Left hindlimb (tissue), 1 donor: ENCODE measurements around the gene LRRC75B.
"Not testable (repeated sequence)": the region's sequence is repeated elsewhere in the genome, so short reads cannot be mapped to it uniquely, and the experiment has no call there.

Experiments
- DNase-seq: peaks from one replicate; pipeline ENCODE4 v3.0.0-alpha.2; 2018

LRRC75B gene, protein sequence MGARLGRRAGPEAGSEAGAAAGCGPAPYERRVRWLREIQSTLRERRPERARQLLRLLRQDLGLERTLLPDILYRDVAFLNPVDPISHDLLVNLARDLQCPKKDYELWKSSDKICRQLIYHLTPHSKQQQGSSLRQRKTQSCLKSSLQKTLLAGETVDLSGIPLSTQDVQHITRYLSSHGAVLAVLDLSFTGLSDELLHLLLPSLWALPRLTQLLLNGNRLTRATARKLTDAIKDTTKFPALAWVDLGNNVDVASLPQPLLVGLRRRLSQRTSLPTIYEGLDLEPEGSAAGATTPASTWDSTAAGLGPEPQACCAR

DNA sequence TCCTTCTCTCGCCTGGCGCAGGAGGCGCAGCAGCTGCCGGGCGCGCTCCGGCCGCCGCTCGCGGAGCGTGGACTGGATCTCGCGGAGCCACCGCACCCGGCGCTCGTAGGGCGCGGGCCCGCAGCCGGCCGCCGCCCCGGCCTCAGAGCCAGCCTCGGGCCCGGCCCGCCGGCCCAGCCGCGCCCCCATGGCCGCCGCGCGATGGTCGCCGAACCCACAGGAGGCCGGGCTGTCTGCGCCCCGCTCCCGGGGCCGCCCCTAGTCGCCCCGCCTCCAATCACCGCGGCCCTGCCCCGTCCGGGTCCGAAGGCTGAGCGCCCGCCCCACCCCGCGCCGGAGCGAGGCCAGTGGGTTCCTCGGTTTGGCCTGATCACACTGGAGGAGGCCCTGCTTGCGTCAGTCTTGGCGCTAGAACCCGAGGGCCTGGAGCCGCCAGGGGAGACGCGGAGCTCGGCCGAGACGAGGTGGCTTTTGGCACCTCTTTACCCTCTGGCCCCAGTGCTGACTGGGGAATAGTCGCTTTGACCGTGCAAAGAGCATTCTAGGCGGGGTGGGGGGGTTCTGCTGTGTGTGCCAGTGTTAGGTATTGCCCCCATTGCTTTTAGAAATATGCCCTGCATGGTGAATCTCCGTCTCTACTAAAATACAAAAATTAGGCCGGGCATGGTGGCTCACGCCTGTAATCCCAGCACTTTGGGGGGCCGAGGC is at the start of gene LRRC75B:
Gene LRRC75B (minus strand): TSS at position 223 of the 708 bp plus-strand sequence. CDS start 34 bp downstream, at position 189.
- peak; percentile 92 for DNase-seq

DNA sequence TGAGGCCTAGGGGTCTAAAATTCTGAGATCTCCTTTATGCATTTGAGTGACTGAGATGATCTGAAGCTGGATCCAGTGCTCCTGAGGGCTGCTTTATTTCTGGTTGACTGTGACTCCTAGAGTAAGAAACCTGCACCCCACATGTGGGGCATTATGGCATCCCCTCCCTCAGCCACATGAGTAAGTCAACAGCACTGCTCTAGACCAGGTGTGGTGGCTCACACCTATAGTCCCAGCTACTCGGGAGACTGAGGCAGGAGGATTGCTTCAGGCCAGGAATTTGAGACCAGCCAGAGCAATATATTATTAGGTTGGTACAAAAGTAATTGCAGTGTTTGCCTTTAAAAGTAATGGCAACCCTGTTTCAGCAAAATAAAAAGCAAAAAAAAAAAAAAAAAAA is 49.4 kb upstream of the LRRC75B start:
- not testable (repeated sequence) for DNase-seq

DNA sequence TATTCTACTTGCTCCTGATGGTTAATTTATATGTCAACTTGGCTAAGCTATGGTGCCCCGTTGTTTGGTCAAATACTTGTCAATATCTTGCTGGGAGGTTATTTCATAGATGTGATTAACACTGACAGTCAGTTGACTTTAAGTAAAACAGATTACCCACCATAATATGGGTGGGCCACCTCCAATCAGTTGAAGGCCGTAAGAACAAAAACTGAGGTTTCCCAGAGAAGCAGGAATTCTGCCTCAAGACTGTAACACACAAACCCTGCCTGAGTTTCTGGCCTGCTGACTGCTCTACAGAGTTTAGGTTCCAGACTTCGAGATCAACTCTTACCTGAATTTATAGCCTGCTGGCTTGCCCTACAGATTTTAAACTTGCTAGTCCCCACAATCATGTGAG is 43.6 kb upstream of the LRRC75B start:
- DNase-seq, result not testable (repeated sequence)

DNA sequence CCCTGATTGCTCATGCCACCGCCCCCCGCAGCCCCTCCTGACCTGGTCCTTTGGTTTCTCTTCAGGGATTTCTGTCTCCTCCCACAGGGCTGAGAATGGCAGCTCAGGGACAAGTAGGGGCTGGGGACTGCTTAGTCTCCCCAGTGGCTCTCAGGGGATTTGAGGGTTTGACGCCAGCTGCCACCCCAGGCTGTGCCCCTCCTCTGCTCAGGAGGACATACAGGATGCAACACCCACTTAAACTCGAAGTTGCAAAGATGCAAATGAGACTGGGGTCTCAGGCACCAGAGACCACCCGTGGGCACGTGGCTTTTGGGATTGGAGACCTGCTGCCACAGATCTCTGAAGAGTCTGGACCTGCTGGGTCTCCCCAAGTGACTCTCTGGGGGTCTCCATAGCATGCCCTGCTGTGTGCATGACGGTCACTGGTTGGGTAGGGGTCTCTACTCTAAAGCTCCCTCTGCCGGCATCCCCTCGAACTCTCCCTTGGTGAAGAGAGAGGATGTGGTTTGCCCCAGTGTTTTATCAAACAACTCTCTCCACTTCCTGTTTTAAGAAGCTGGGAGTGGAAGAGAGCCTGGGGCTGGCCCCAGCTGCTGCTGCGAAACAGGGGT is 42.0 kb upstream of the LRRC75B start:
- DNase-seq, result not testable (repeated sequence)

DNA sequence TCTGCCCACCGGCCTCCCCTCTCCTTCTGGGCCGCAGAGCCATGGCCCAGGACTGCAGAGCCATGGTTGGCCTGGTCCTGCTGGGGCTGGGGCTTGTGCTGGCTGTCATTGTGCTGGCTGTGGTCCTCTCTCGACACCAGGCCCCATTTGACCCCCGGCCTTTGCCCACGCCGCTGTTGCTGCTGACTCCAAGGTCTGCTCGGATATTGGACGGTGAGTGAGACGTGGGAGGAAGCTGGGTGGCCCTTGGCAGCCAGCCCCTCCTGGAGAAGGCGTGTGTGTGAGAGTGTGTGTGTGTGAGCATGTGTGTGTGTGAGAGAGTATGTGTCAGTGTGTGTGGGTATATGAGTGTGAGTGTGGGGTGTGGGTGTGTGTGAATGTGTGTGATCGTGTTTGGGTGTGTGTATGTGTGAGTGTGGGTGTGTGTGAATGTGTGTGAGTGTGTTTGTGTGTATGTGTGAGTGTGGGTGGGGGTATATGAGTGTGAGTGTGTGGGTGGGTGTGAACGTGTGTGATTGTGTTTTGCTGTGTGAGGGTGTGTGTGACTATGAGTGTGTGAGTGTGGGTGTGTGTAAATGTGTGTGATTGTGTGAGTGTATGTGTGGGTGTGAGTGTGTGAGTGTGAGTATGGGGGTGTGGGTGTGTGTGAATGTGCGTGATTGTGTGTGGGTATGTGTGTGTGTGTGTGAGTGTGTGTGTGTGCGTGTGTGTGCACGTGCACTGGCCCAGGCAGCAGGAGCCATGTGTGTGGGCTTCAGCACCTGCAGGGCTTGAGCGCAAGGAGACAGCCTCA is 40.6 kb upstream of the LRRC75B start:
- peak; percentile 51 for DNase-seq

DNA sequence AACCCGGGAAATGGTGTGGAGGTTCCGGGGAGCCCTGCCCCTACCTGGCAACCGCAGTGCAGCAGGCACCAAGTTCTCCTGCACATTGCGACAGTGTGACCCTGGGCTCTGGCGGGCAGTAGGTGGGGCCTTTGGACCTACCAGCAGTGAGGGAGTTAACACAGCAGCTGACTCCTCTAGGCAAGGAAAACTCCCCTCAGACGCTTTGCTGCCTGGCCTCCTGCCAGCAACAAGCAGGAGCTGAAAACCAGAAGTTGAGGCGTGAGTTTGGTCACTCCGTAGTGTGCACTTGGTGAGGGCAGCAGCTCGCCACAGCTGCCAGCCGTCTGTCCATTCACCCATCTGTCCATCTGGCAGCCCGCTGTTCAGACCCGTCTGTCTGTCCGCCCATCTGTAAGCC is 39.8 kb upstream of the LRRC75B start:
- DNase-seq, result not testable (repeated sequence)

DNA sequence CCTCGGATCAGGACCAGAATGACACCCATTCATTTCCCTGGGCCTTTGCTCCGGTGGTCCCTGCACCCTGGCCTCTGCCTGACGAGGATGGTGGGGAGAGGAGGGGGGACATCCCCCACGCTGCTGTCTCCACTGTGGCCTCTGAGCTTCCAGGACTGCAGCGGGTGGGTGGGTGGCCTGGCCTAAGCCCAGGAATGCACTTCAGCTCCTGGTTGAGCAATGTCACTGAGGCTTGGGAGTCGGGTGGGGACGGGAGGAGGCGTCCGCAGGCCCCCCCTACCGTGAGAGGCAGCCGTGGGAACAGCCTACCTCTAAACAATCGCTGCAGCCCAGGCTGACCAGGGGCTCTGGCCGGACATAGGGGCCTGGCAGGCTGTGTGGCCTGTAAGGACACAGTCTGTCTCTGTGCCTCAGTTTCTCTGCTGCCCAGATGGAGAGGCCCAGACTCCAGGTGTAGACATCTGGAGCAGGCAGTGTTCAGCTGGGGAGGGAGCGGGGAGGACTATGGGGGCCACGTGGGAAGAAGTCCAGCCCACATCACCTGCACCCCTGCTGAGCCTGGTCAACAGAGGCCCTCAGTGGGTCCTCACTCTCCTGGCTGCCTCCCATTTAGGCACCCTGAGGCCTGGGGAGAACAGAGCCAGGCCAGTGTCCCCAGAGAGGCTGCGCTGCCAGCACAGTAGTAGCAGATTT is 38.7 kb upstream of the LRRC75B start:
- peak; percentile 36 for DNase-seq

DNA sequence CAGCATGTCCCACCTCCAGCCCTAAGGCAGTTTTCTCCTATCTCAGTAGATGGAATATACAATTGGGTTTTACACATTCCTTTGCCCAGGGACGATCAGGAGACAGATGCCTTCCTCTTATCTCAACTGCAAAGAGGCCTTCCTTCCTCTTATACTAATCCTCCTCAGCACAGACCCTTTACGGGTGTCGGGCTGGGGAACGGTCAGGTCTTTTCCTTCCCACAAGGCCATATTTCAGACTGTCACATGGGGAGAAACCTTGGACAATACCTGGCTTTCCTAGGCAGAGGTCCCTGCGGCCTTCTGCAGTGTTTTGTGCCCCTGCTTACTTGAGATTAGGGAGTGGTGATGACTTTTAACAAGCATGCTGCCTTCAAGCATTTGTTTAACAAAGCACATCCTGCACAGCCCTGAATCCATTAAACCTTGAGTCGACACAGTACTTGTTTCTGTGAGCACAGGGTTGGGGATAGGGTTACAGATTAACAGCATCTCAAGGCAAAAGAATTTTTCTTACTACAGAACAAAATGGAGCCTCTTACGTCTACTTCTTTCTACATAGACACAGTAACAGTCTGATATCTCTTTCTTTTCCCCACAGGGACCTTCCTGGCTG is 38.0 kb upstream of the LRRC75B start:
- DNase-seq, result not testable (repeated sequence)

DNA sequence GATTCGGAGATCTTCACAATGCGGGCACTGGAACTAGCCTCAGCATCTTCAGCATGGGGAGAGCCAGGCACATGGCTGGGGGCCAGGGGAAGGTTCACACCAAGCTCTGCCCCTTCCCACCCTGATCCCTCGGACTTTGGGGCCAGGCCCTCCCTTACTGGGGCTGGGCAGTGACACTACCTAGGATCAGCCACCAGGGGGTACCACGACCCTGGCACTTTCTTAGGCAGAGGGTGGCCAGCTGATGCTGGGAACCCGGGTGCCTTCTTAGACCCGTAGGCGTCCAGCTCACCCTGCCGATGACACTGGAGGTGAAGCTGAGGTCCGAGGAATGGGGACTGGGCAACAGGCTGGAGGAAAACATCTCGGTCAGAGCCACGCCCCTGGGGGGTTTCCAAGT is 36.2 kb upstream of the LRRC75B start:
- DNase-seq, result not testable (repeated sequence)

DNA sequence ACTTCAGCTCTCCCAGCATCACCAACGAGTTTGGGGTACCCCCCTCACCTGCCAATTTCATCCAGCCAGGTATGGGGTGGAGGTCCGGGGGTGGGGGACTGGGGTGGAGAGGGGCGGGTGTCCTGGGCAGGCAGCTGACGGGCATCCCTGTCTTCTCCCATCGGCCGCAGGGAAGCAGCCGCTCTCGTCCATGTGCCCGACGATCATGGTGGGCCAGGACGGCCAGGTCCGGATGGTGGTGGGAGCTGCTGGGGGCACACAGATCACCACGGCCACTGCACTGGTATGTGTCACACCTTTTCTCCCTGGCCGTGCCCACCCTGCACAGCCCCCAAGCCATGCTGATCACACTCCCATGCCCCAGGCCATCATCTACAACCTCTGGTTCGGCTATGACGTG is 35.0 kb upstream of the LRRC75B start:
- not testable (repeated sequence) for DNase-seq

DNA sequence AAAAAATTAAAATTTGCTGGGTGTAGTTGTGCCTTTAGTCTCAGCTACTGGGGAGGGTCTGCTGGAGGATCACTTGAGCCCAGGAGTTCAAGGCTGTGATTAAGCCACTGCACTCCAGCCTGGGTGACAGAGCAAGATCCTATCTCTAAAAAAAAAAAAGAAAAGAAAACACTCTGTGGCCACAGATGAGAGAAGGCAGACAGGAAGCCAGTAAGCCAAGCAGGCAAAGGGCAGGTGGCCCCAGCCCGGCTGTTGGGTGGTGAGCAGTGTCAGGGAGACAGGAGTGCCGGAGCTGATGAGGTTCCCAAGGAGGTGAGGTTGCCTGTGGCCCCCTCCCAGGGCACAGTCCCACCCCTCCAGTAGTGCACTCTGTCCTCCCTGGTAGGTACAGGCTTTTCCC is 29.7 kb upstream of the LRRC75B start:
- DNase-seq, result not testable (repeated sequence)

DNA sequence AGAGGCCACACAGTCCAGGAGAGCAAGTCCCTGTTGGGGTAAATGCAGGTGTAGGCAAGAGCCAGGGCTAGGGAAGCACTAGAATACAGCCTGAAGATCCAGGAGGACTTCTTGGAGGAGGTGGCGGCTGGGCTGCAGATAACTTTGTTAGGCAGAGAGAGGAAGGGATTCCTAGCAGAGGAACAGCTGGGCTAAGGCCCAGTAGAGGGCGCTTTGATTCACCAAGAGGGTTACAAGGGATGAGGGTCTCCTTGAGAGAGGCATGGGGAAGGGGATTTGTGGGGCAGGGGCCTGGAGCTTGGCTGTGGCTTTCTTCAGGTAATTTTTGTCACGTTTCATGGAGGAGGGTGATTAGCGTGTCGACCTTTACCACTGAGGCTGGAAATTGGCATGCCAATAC is 28.4 kb upstream of the LRRC75B start:
- DNase-seq, result not testable (repeated sequence)

DNA sequence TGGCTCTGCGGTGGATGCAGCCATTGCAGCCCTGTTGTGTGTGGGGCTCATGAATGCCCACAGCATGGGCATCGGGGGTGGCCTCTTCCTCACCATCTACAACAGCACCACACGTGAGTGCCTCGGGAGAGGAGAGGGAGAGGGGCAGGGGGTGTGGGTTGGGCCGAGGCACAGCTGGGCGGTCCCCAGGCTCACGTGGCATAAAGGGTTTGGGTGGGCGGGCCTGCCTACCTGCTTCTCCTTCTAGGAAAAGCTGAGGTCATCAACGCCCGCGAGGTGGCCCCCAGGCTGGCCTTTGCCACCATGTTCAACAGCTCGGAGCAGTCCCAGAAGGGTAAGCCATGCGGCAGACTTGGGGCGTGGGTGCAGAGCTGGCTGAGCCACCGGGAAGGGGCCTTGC is 21.9 kb upstream of the LRRC75B start:
- DNase-seq, result not testable (repeated sequence)

DNA sequence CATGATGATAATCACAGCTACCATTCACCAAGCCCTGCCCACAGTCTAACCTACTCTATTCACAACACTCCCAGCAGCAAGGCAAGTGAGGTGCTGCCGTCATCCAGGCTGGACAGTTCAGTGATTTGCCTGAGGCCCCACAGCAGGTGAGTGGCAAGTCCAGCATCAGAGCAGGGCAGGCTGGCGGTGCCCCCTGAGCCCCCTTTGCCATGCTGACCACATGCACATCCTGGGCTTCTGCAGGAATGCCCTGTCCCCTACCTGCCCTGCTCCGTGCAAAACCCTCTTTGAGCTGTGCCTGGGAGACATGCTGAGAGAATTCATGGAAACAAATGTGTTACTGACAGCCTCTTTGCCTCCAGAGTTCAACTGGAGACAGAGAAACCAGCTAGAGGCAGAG is 17.0 kb upstream of the LRRC75B start:
- not testable (repeated sequence) for DNase-seq

DNA sequence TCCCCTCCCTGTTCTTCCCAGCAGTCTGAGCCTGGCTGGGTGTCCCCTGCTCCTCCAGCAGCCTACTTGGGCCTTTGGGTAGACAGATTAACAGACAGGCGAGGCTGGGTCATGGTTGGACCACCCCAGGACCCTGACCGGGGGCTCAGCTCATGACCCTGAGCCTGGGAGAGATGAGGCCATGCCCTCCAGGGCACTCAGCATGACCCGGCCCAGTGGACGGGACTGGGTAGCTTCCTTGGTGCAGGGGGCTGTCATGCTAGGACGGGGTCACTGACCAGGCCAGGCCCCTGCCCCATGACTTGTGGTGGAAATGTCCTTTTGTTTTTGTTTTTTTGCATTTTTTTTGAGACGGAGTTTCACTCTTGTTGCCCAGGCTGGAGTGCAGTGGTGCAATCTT is 15.5 kb upstream of the LRRC75B start:
- DNase-seq, result not testable (repeated sequence)

DNA sequence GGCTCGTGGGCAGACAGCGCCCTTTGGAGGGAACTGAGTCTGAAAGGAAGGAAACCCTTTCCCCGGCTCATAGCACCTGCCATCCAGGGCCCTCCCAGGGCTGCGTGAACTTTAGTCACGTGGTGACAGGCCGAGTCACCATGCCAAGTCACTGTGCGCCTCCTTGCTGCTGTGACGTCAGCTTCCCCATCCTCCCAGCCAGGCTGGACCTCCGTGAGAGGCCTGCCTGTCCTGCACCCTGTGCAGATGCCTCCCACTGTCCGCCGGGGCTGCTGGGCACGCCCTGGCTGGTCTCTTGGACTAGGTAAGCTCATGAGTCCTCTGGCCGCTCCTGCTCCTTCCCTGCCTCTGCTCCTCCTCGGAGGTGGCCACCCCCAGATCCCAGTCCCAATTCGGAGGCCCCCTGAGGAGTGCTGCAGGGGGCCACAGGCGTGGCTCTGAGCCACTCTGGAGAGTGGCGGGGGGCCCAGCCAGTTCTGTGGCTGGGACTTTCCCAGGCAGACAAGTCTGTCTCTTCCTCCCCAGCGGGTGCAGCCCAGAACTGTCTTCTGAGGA is 14.6 kb upstream of the LRRC75B start:
- not testable (repeated sequence) for DNase-seq

DNA sequence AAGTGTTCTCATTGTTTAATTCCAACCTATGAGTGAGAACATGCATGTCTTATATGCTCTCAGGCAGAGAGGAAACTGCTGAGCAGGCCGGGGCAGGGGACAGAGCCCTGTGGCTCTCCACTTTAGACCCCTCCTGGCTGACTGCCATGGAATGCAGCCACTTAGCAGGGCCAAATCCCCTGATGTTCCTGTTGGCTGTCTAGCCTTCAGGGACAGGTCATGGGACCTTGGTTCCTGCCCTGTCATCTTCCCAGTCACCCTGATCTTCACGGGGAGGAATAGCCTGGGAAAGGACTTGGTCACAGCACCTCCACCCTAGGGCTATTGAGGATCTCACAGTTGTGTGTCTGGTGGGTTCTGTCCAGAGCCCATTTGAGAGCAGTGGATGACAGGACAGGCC is 13.5 kb upstream of the LRRC75B start:
- DNase-seq, result not testable (repeated sequence)

DNA sequence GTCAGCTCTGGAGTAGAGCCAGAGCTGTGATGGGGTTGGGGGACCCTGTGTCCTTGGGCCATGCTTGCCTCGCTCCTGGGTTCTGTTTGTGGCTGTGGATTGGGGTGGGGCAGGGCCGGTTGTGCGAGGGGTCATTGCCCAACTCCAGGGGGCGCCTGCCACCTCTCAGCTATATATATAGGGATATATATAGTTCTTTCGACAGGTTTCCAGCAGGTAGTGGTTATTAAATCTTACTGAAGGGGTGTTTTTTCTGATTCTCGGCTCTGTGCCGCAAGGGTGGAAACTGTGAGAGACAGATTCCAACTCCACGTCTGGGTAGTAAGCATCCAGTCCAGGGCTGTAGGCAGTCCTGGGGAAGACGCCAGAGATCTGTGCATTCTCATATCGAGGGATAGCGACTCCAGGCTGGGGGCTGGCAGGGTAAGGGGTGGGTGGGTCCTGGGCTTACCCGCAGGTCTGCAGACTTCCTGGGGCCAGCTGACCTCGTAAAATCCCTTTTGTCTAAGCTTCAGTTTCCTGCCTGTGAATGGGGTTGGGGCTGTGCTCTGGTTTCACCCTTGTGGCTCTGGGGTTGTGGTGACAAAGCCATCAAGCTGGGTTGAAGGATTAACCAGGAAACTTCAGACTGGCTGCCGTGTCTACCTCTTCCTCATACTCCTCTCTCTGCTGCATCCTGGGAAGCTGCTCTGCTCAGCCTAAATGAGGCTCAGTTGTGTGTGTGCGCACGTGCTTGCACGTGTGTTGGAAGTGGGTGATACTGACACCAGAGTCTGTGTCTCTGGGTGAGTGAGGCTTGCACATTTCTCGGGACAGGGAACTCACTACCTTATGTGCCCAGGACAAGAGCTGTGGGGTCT is 11.1 kb upstream of the LRRC75B start:
- DNase-seq, result peak; percentile 47

DNA sequence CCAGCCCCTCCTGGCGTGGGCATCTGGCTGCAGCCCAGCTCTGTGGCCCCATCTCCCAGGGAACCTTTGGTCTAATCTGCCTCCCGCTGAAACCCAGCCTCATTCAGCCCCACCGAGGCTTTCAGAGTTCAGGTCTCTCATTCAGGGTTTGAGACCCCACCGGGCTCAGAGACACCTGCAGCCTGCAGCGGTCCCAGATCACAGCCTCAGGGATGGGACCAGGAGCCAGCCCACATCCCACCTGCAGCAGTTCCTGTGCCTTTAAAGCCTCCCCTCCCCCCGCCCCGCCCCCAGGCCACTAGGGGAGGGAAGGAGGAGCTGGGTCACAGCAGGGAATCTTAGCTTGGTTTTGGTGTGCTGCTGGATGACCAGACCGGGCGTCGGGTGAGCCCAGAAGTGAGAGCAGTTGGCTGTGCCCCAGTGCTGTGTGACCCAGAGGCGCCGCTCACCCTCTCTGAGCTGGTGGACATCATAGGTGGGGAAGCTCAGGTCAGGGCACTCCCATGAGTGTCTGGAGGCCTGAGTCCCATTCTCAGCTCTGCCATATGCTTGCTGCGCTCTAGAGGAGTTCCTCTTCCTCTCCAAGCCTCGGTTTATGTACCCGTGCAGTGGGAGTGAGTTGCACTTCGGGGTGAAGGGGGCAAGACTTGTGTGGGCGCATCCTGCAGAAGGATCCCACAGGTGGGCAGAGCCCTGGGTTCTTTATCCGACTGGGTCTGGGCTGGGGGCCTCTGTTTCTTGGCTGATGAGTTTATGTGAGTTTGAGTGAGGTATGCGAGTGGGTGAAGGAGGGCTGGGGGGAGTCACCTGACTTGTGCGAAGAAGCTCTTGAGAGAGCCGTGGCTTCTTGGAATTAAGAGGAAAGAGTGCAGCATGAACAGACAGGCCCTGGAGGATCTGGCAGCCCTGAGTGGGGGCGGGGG is 10.2 kb upstream of the LRRC75B start, which contains the start of gene GGT1:
Gene GGT1 (plus strand): TSS at position 347 of the 923 bp plus-strand sequence. CDS start 7,889 bp downstream, outside the sequence.
- DNase-seq, result peak; percentile 29
